ENCODE data around the gene NCOA5.
"Not testable (repeated sequence)": the region's sequence is repeated elsewhere in the genome, so short reads cannot be mapped to it uniquely, and the experiment has no call there.

NCOA5 gene

GRCh38 chr20:46119547-46119946 is 29.8 kb upstream of the NCOA5 start:
- DNase-seq = no peak

GRCh38 chr20:46119028-46119546 is 29.3 kb upstream of the NCOA5 start:
- no peak for DNase-seq

GRCh38 chr20:46118481-46119020 is 28.8 kb upstream of the NCOA5 start:
- DNase-seq = no peak

- peak; percentile 57 for DNase-seq
These were observed 28.1 kb upstream of the NCOA5 start, which contains the start of gene CD40 for GRCh38 chr20:46117704-46118467. TSS of gene CD40 (plus strand) at chr20:46118314. CDS start at chr20:46118344, 30 bp downstream.

DNA sequence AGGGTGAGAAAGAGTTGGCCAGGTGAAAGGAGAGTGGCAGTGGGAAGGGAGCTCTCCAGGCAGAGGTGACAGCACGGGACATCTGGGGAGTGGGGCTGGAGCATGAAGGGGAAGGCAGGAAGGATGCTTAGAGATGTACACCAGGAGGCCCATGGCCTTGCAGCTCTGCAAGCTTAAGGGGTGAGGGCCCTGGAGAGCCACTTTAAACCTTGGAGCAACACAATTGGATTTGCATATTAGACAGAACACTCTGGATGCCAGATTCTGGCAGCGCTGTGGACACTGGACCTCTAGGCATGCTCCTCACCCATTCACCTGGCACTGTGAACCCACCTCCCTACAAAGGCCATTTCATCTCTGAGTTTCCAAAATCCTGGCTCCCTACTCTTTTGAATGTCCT is 24.7 kb upstream of the NCOA5 start:
- no peak for DNase-seq

DNA sequence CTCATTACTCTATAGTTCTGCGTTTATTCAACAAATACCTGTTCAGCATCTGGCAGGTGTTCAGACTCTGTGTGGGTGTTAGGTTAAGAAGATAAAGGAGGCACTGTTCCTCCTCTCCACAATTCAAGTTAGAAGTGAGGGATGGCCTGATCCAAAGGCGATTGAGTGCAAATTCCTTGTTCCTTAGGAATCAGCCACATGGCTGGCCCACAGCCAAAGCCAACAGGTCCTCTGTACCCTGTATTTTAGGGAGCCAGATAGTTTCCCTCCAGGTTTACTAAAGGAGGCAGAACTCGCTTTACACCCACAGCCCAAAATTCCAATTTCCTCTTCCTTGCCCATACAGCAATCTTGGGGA is 23.3 kb upstream of the NCOA5 start:
- DNase-seq = no peak

GRCh38 chr20:46112430-46113112 is 22.8 kb upstream of the NCOA5 start:
- DNase-seq = no peak

GRCh38 chr20:46111836-46112212 is 22.1 kb upstream of the NCOA5 start:
- no peak for DNase-seq

DNA sequence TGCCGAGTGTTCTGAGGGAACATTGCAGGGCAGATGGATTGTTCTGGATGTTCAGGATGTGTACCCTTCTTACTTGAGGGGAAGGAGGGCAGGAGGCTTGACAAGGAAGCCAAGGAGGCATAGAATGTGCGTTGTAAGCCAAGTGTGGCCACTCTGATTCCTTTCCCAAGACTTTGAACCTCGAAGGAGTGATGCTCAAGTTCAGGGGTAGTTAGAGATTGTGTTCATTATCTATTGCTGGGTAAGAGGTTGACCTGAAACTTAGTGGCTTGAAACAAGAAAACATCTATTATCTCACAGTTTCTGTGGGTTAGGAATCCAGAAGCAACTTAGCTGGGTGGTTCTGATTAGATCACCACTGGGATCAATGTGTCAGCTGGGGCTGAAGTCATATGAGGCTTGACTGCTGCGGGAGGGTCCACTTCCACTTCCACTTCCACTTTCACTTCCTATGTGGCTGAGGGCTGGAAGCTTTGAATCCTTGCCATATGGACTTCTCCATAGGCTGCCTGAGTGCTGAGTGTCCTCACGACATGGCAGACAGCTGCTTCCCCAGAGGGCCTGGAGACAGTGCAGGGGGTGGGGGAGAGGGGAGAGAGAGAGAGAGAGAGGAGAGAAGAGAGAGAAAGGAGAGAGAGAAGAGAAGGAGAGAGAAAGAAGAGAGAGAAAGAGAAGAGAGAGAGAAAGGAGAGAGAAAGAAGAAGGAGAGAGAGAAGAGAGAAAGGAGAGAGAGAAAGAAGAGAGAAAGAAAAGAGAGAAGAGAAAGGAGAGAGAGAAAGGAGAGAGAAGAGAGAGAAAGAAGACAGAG is 21.5 kb upstream of the NCOA5 start:
- no peak for DNase-seq

DNA sequence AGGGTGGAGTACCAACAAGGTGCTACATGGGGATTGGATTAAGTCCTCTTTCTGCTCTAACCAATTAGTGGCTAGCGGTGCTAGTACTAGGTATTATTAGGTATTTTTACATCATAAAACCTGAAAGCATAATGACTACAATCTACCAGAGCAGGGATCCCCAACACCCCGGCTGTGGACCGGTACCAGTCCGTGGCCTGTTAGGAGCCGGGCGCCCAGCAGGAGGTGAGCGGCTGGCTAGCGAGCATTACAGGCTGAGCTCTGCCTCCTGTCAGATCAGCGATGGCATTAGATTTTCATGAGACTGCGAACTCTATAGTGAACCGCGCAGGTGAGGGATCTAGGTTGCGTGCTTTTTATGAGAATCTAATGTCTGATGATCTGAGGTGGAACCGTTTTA is 19.2 kb upstream of the NCOA5 start:
- no peak for DNase-seq

DNA sequence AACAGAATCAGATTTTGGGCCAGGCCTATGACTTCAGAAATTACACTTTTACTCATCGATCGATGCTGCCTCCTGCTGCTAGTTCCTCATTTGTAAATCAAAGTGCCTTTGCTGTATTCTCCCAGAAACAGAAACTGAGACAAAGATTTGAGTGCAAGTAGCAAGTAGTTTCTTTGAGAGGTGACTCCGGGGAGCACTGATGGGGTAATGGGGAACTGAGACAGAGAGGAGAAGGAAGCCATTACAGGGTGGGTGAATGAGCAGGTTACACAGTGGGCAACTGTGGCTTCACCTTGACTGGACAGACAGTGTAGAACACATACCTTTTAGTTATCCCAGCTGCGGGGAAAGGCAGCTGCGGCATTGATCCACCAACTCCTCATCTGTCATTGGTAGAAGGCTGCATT is 18.7 kb upstream of the NCOA5 start:
- no peak for DNase-seq

DNA sequence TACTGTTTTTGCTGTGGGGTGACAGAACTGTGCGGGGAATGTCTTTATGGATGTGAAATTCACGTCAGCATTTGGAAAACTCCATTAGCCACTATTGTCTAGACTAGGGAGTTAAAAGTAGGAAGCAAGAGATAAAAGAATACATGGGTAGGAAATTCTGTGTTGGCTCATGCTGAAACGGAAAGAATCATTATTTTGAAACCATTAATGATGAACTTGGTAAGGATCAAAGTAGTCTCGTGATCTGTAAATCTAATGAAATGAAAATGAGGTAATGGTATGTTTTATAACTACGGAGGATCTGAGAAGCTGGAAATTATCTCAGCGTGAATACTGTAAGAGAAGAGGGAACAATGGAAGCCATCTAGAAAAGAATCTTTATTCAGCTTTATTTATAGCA is 17.3 kb upstream of the NCOA5 start:
- DNase-seq = no peak

- no peak for DNase-seq
These were observed 14.5 kb upstream of the NCOA5 start for GRCh38 chr20:46104262-46104661.

GRCh38 chr20:46102940-46103339 is 13.2 kb upstream of the NCOA5 start:
- DNase-seq = no peak

DNA sequence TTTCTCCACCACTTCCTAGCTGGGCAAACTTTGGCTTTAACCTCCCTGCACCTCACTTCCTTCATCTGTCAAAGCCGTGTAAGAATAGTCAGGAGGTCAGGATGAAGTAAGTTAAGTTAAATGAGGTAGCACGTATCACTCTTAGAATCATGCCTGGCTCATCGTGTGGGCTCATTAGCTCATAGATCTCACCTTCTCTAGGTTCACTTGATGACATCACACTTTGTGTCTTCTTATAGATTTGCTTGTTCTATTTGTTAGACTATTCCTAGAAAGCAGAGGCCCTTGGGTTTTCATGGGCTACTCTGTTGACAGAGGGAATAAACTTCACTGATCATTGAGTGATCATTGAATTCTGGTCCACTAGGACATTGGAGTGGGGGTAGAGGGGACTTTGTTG is 12.2 kb upstream of the NCOA5 start:
- no peak for DNase-seq

DNA sequence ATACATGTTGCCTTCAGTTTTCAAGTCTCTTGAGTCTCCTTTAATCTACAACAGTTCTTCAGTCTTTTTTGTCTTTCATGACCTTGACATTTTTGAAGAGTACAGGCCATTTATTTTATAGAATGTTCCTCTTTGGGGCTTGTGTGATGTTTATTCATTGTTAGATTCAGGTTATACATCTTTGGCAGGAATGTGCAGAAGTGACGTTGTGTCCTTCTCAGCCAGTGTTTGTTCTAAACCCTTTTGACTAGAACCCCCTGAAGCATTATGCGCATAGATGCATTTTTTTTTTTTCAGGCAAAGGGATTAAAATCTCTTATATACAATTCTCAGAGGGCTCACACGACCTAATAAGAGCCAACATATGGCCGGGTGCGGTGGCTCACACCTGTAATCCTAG is 11.2 kb upstream of the NCOA5 start:
- no peak for DNase-seq

DNA sequence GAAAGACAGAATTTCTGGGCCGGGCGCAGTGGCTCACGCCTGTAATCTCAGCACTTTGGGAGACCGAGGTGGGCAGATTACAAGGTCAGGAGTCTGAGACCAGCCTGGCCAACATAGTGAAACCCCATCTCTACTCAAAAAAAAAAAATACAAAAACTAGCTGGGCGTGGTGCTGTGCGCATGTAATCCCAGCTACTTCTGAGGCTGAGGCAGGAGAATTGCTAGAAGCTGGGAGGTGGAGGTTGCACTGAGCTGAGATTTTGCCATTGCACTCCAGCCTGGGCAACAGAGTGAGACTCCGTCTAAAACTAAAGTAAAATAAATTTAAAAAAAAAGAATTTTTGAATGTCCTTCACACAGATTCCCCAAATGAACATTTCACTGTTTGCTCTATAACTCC is 10.7 kb upstream of the NCOA5 start:
- not testable (repeated sequence) for DNase-seq

- no peak for DNase-seq
These were observed 9.9 kb upstream of the NCOA5 start for GRCh38 chr20:46099491-46100287.

DNA sequence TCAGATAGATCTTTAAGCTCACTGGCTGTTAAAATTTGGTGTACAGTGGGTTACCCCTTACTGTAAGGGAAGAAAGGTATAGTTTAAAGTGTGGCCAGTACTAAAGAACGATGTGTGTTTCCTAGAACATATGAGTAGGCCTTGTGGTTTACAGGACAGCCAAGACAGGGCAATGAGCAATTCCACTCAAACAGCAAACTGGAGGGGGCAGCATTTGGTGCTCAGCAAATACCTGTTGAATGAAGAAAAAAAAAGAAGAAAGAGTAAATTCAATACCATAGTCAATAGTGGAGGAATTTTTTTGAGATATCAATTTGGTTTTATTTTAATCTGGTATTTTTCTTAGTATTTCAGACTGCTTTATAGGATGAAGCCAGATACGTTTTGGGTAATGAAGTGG is 3.8 kb upstream of the NCOA5 start:
- no peak for DNase-seq

DNA sequence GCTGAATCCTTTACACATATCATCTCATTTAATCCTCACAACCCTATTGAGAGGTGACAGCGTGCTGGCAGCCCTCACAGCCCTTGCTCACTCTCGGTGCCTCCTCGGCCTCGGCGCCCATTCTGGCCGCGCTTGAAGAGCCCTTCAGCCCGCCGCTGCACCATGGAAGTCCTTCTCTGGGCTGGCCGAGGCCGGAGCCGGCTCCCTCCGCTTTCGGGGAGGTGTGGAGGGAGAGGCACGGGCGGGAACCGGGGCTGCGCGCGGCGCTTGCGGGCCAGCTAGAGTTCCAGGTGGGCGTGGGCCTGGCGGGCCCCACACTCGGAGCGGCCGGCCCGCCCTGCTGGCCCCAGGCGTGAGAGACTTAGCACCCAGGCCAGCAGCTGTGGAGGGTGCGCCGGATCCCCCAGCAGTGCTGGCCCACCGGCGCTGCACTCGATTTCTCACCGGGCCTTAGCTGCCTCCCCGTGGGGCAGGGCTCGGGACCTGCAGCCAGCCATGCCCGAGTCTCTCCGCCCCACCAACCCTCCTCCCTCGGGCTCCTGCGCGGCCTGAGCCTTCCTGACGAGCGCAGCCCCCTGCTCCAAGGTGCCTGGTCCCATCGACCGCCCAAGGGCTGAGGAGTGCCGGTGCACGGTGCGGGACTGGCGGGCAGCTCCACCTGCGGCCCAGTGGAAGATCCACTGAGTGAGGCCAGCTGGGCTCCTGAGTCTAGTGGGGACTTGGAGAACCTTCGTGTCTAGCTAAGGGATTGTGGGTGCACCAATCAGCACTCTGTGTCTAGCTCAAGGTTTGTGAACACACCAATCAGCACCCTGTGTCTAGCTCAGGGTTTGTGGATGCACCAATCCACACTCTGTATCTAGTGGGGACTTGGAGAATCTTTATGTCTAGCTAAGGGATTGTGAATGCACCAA is 2.1 kb upstream of the NCOA5 start:
- DNase-seq = not testable (repeated sequence)

DNA sequence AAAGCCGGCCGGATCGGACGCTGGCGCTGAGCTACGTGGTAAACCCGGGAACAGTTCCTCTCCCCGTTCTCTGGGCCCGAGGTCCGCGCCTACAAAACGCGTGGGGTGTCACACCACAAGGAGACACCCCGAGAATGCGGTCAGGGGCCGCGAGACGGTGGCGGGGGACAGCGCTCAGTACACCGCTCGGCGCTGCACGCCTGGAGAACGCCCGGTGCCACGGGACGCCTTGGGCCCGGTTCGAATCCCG is 670 bp downstream of the NCOA5 start:
- DNase-seq = no peak

All from central memory CD4-positive, alpha-beta T cell (primary cell).